GM21423 (cell line): Measurements from ENCODE around the gene RGL2.
"Not testable (repeated sequence)": the region's sequence is repeated elsewhere in the genome, so short reads cannot be mapped to it uniquely, and the experiment has no call there.

Source experiments
- ATAC-seq: cut with Tn5 transposase; IDR thresholded peaks from one replicate; pipeline ENCODE4 v1.9.1; 2021; ENCODE audit warnings: mild to moderate bottlenecking, moderate library complexity; ENCODE audit not compliant: unreplicated experiment

Gene RGL2

GRCh38 chr6:33294086-33294823 is 4.5 kb downstream of the RGL2 start:
- ATAC-seq = no peak

GRCh38 chr6:33292996-33293682 is 5.6 kb downstream of the RGL2 start:
- ATAC-seq = no peak

GRCh38 chr6:33290459-33290858 is 8.3 kb downstream of the RGL2 start:
- ATAC-seq = no peak

- ATAC-seq = no peak
These were observed 8.9 kb downstream of the RGL2 start for GRCh38 chr6:33289784-33290315.

GRCh38 chr6:33288921-33289783 is 9.6 kb downstream of the RGL2 start, which contains the start of the genes PFDN6 and WDR46:
Gene PFDN6, plus strand, starts transcription at chr6:33289601. Its CDS starts 256 bp downstream, at chr6:33289857.
Gene WDR46, minus strand, starts transcription at chr6:33289239. Its CDS starts 69 bp downstream, at chr6:33289170.
- peak; percentile 82 for ATAC-seq

- ATAC-seq = no peak
These were observed 10.4 kb downstream of the RGL2 start for GRCh38 chr6:33288141-33288920.

- ATAC-seq = no peak
These were observed 11.5 kb downstream of the RGL2 start for GRCh38 chr6:33286946-33287914.

GRCh38 chr6:33285214-33285613 is 13.5 kb downstream of the RGL2 start:
- ATAC-seq = not testable (repeated sequence)

GRCh38 chr6:33280539-33280938 is 18.2 kb downstream of the RGL2 start:
- no peak for ATAC-seq

GRCh38 chr6:33279971-33280511 is 18.7 kb downstream of the RGL2 start:
- no peak for ATAC-seq

GRCh38 chr6:33279257-33279695 is 19.5 kb downstream of the RGL2 start:
- no peak for ATAC-seq

GRCh38 chr6:33278810-33279209 is 19.9 kb downstream of the RGL2 start:
- ATAC-seq = no peak

- ATAC-seq = no peak
These were observed 20.4 kb downstream of the RGL2 start for GRCh38 chr6:33278392-33278741.

GRCh38 chr6:33277663-33278391 is 20.9 kb downstream of the RGL2 start:
- ATAC-seq = no peak

GRCh38 chr6:33276864-33277662 is 21.7 kb downstream of the RGL2 start, which contains the start of gene B3GALT4:
Gene B3GALT4, plus strand, starts transcription at chr6:33277123. Its CDS starts 297 bp downstream, at chr6:33277420.
- peak; percentile 50 for ATAC-seq

- no peak for ATAC-seq
These were observed 22.2 kb downstream of the RGL2 start for GRCh38 chr6:33276581-33276863.

- not testable (repeated sequence) for ATAC-seq
These were observed 22.8 kb downstream of the RGL2 start for GRCh38 chr6:33275795-33276580.
